Endothelial cell of umbilical vein (primary cell): ENCODE data around the gene VPS25. TPM values are rescaled to one million over a fixed set of nuclear protein-coding genes. Genes with fewer than 3 reads are reported as not detected.

Source experiments
- BruUV-seq: library from RNA; stranded (reverse); fragments of 400-500 nt; replicated peaks from 2 replicates; lab custom pipeline; 2021; lab: Mats Ljungman, UMichigan
- CTCF ChIA-PET: fragments of 300-600, 350-600 bp; sonication (Branson Sonifier 250); formaldehyde crosslinking; loops from one replicate; lab custom pipeline; 2021; ENCODE audit warnings: antibody characterized with exemption, inconsistent platforms; lab: Charles Lee
- POLR2A ChIA-PET: fragments of 300-600, 350-600 bp; sonication (Branson Sonifier 250); formaldehyde crosslinking; loops from one replicate; lab custom pipeline; 2021; ENCODE audit warnings: antibody characterized with exemption, inconsistent platforms; lab: Charles Lee
- DNase-seq: peaks from one replicate; pipeline ENCODE4 v3.0.0-alpha.2; 2011; ENCODE audit warnings: low read depth, low spot score
- FAIRE-seq: peaks from 2 replicates; lab custom pipeline; 2011; peaks lifted over from hg19 to GRCh38; lab: Jason Lieb, UNC
- H2AFZ ChIP-seq: 2 replicates; pipeline ENCODE4 v1.6.0; 2012; ENCODE audit warnings: low read depth, low read length, control low read depth, inconsistent platforms
- H3K27ac ChIP-seq: 2 replicates; pipeline ENCODE4 v1.5.1; 2011; ENCODE audit warnings: low read depth, mild to moderate bottlenecking, control low read depth, low read length, moderate library complexity; ENCODE audit not compliant: insufficient read depth
- H3K27me3 ChIP-seq, 2 experiments: 2 replicates each; pipeline versions ENCODE4 v1.6.0 to v1.6.1; 2011; ENCODE audit warnings: low read length in 2 of 2, mixed read lengths in 1 of 2; ENCODE audit not compliant: control insufficient read depth in 2 of 2, insufficient read depth in 2 of 2
- H3K36me3 ChIP-seq, 2 experiments: 2 replicates in 1 of 2; 3 replicates in 1 of 2; pipeline ENCODE4 v1.5.1; 2011; ENCODE audit warnings: low read length in 2 of 2, mild to moderate bottlenecking in 1 of 2, moderate library complexity in 1 of 2; ENCODE audit not compliant: control insufficient read depth in 2 of 2, insufficient read depth in 2 of 2; ENCODE audit errors: extremely low read depth in 1 of 2
- H3K4me1 ChIP-seq: 3 replicates; pipeline ENCODE4 v1.5.1; 2011; ENCODE audit warnings: mild to moderate bottlenecking, low read length; ENCODE audit not compliant: control insufficient read depth, insufficient read depth; ENCODE audit errors: extremely low read depth
- H3K4me2 ChIP-seq: 2 replicates; pipeline ENCODE4 v1.6.1; 2011; ENCODE audit warnings: low read length, control low read depth, mixed read lengths; ENCODE audit not compliant: insufficient read depth
- H3K4me3 ChIP-seq, 3 experiments: fragments of 200-600 bp in 1 of 3; sonication (generic), shearing (Covaris generic) in 1 of 3; replicated peaks in 1 of 3; 2 replicates each; pipeline ENCODE4 v1.5.1; 2011 to 2016; ENCODE audit warnings: control low read depth in 3 of 3, low read length in 3 of 3, mild to moderate bottlenecking in 2 of 3, inconsistent platforms in 1 of 3, low read depth in 1 of 3, moderate library complexity in 1 of 3; ENCODE audit not compliant: insufficient read depth in 1 of 3
- H3K79me2 ChIP-seq: 2 replicates; pipeline ENCODE4 v1.6.0; 2012; ENCODE audit warnings: low read length, inconsistent platforms; ENCODE audit not compliant: control insufficient read depth, insufficient read depth
- H3K9ac ChIP-seq: replicated peaks from 2 replicates; pipeline ENCODE3; 2011; ENCODE audit warnings: low read length, control low read depth; ENCODE audit not compliant: insufficient read depth; ENCODE audit errors: extremely low read depth
- H3K9me1 ChIP-seq: replicated peaks from 3 replicates; pipeline ENCODE4 v1.6.0; 2011; ENCODE audit warnings: mild to moderate bottlenecking, low read length; ENCODE audit not compliant: control insufficient read depth, insufficient read depth; ENCODE audit errors: extremely low read depth
- H3K9me3 ChIP-seq: replicated peaks from 2 replicates; pipeline ENCODE4 v1.5.1; 2012; ENCODE audit warnings: low read length, inconsistent platforms; ENCODE audit not compliant: control insufficient read depth, insufficient read depth
- H4K20me1 ChIP-seq: replicated peaks from 2 replicates; pipeline ENCODE3; 2011; ENCODE audit warnings: mild to moderate bottlenecking, low read length; ENCODE audit not compliant: control insufficient read depth, insufficient read depth; ENCODE audit errors: extremely low read depth
- GATA2 ChIP-seq: IDR thresholded peaks from 2 replicates; pipeline ENCODE4 v1.7.0; 2011; ENCODE audit warnings: low read depth, mild to moderate bottlenecking, moderate library complexity, mixed read lengths, low read length; ENCODE audit not compliant: insufficient read length, insufficient read depth
- JUN ChIP-seq: IDR thresholded peaks from 2 replicates; pipeline ENCODE4 v1.6.1; 2011; ENCODE audit warnings: borderline replicate concordance, low read depth; ENCODE audit not compliant: insufficient read length, insufficient read depth
- MYC ChIP-seq: IDR thresholded peaks from one replicate; pipeline ENCODE4 v1.6.1; 2011; ENCODE audit warnings: mild to moderate bottlenecking, low read depth, low read length
- POLR2AphosphoS5 ChIP-seq: IDR thresholded peaks from 2 replicates; pipeline ENCODE4 v1.6.1; 2012; ENCODE audit warnings: low read depth, mild to moderate bottlenecking, control low read depth, low read length, moderate library complexity; ENCODE audit not compliant: insufficient read depth
- dilution Hi-C: fragments of 300-500 bp; cut with MboI; formaldehyde crosslinking; loops from one replicate; pipeline ENCODE4 v1.15.0; 2019; ENCODE audit warnings: low sequenced_read_pairs; ENCODE audit not compliant: extremely low pct_ligation_motif_present
- intact Hi-C: fragments of 100-400 bp; cut with micrococcal nuclease; formaldehyde crosslinking; loops from one replicate; pipeline ENCODE4 v1.10.0; 2022
- polyA plus RNA-seq, 4 experiments: library from polyadenylated mRNA; depleted of rRNA in 3 of 4; stranded (reverse) in 3 of 4; unstranded in 1 of 4; fragments of >200 nt; gene quantifications; 2 replicates each; pipeline versions ENCODE4 v1.2.1 to v1.2.3, GENCODE V29; 2011 to 2012; ENCODE audit warnings: missing spikeins in 1 of 4
- total RNA-seq: library from RNA; stranded (reverse); gene quantifications from 2 replicates; pipeline ENCODE4 v1.2.3, GENCODE V29; 2021
- TF ChIP-seq, protein P1 (sequence below): IDR thresholded peaks from 2 replicates; pipeline ENCODE4 v1.6.1; 2011; ENCODE audit not compliant: insufficient read depth, insufficient read length
- TF ChIP-seq, protein P2 (sequence below), 2 donors: IDR thresholded peaks; 1 replicate in 1 of 2; 2 replicates in 1 of 2; pipeline ENCODE4 v1.5.1; 2011; ENCODE audit warnings: low read length in 2 of 2, mild to moderate bottlenecking in 2 of 2, moderate library complexity in 2 of 2, control low read depth in 1 of 2, inconsistent platforms in 1 of 2, low read depth in 1 of 2; ENCODE audit not compliant: insufficient read depth in 1 of 2; ENCODE audit errors: extremely low read depth in 1 of 2

The VPS25 gene
- total and polyA plus RNA-seq, 2 donors (not counting 3 experiments of a cell fraction or from before 2014, with no cell fraction given) = 45.0 to 86.8 TPM

DNA sequence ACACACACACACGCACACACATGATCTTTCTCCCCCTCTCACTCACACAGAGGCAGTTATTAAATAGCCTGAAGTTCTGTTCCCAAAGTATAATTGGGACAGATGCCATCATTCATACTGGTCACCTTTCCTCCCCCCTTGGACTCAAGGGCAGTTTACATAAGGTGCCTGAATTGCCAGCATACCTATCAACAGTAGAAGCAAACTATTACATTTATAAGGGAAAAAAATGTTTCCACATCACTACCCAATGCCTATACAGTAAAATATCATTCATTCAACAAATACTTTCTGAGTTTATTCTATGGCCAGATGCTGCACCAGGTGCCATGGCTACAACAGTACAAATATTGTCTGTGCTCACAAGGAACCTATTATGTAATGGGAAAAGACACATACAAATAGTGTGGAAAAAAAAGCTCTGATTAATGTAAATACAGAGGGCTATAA lies 31.7 kb downstream of the VPS25 start:
- FAIRE-seq (no peak), DNase-seq (no peak)
- H3K4me2 ChIP-seq = no peak overlapping the region
- H3K9me3 ChIP-seq = no peaks in the 10 kb centered on the region
- H3K4me3 ChIP-seq = no peak overlapping the region
- CTCF ChIA-PET = interaction anchor here (1.4 to 1.7 kb wide), 2 partner anchors 38 to 41 kb away, joined by 3 to 6 read pairs; no protein-coding TSS in a partner anchor
- POLR2A ChIA-PET = no interaction called here
- H3K27ac ChIP-seq = no peak overlapping the region
- TF ChIP-seq, protein P1, sequence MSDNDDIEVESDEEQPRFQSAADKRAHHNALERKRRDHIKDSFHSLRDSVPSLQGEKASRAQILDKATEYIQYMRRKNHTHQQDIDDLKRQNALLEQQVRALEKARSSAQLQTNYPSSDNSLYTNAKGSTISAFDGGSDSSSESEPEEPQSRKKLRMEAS = no peak
- no peak for TF ChIP-seq GATA2
- no peak for TF ChIP-seq JUN
- no peak for TF ChIP-seq POLR2AphosphoS5
- TF ChIP-seq, protein P2, sequence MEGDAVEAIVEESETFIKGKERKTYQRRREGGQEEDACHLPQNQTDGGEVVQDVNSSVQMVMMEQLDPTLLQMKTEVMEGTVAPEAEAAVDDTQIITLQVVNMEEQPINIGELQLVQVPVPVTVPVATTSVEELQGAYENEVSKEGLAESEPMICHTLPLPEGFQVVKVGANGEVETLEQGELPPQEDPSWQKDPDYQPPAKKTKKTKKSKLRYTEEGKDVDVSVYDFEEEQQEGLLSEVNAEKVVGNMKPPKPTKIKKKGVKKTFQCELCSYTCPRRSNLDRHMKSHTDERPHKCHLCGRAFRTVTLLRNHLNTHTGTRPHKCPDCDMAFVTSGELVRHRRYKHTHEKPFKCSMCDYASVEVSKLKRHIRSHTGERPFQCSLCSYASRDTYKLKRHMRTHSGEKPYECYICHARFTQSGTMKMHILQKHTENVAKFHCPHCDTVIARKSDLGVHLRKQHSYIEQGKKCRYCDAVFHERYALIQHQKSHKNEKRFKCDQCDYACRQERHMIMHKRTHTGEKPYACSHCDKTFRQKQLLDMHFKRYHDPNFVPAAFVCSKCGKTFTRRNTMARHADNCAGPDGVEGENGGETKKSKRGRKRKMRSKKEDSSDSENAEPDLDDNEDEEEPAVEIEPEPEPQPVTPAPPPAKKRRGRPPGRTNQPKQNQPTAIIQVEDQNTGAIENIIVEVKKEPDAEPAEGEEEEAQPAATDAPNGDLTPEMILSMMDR (IDR thresholded peaks at IDR 0.05; ENCODE audit: extremely low read depth in 1 of 2, insufficient read depth in 1 of 2, low read depth in 1 of 2, low read length in 2 of 2) = no peak
- no peak for TF ChIP-seq MYC
- H3K27me3 ChIP-seq = no peaks in the 10 kb centered on the region
- peaks cover 2 to 5% of the 10 kb centered on the region in 2 experiments for H3K36me3 ChIP-seq
- H3K9ac ChIP-seq = no peak overlapping the region
- no peaks in the 10 kb centered on the region for H3K9me1 ChIP-seq
- H4K20me1 ChIP-seq = no peaks in the 10 kb centered on the region
- H3K4me1 ChIP-seq = no peaks in the 10 kb centered on the region
- dilution Hi-C loops (no loop called here), intact Hi-C loops (no loop called here)
- H3K79me2 ChIP-seq = no peaks in the 10 kb centered on the region
- H2AFZ ChIP-seq = no peak overlapping the region
- no TSS peak for BruUV-seq
